Ectodermal cell (in vitro differentiated cells): ENCODE data around the gene AKIRIN2.

Experiments
- H3K27ac ChIP-seq: 2 replicates; pipeline ENCODE4 v1.7.0; 2013; ENCODE audit warnings: mild to moderate bottlenecking, low read depth, low read length; ENCODE audit not compliant: insufficient read depth, poor library complexity, severe bottlenecking
- H3K27me3 ChIP-seq: 2 replicates; pipeline ENCODE4 v1.7.0; 2013; ENCODE audit warnings: mild to moderate bottlenecking, low read length; ENCODE audit not compliant: insufficient read depth, control insufficient read depth, poor library complexity, severe bottlenecking
- H3K36me3 ChIP-seq: one replicate; pipeline ENCODE4 v1.7.0; 2013; ENCODE audit warnings: low read length; ENCODE audit not compliant: control insufficient read depth, insufficient read depth
- H3K4me1 ChIP-seq: one replicate; pipeline ENCODE4 v1.7.0; 2013; ENCODE audit warnings: low read length; ENCODE audit not compliant: control insufficient read depth, insufficient read depth
- H3K4me3 ChIP-seq: 2 replicates; pipeline ENCODE4 v1.7.0; 2013; ENCODE audit warnings: low read depth, low read length, control low read depth; ENCODE audit not compliant: insufficient read depth
- H3K9me3 ChIP-seq: 2 replicates; pipeline ENCODE4 v1.7.0; 2013; ENCODE audit warnings: mild to moderate bottlenecking, low read length, moderate library complexity; ENCODE audit not compliant: control insufficient read depth
- WGBS, 2 experiments: methylation state at CpG; one replicate each; pipeline ENCODE4 v1.1.7; 2013; ENCODE audit warnings: missing lambda C conversion rate in 2 of 2; 5-methylcytosine and 5-hydroxymethylcytosine counted together

The AKIRIN2 gene

DNA sequence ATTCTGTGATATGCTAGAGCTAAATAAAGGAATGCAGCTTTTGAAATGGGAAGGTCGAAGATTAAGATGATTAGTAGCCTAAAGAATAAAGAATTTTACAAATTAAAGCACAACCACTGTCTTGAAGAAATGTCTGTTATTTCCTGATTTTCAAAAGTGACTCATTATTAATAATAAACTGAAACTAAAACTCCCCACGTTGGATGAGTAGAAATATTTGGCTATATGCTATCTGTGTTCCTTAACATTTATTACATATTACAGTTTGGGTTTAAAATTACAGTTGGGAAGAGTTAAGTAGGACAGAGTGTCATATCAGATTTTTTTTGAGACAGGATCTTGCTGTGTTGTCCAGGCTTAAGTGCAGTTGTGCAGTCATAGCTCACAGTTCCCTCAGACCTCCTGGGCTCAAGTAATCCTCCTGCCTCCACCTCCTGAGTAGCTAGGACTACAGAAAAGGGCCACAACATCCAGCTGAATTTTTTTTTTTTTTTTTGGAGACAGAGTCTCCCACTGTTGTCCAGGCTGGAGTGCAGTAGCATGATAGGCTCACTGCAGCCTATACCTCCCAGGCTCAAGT, 47.1 kb downstream of the AKIRIN2 start:
- 100% methylated on average over 1 of the region's 2 CpGs; no CpG with 5 or more reads in 1 of the 2 experiments for WGBS, 2 experiments
- H3K4me3 ChIP-seq = no peak overlapping the region
- no peaks in the 10 kb centered on the region for H3K9me3 ChIP-seq
- H3K27me3 ChIP-seq = no peaks in the 10 kb centered on the region
- no peaks in the 10 kb centered on the region for H3K4me1 ChIP-seq
- H3K36me3 ChIP-seq = peaks cover 15% of the 10 kb centered on the region
- H3K27ac ChIP-seq = no peak overlapping the region

DNA sequence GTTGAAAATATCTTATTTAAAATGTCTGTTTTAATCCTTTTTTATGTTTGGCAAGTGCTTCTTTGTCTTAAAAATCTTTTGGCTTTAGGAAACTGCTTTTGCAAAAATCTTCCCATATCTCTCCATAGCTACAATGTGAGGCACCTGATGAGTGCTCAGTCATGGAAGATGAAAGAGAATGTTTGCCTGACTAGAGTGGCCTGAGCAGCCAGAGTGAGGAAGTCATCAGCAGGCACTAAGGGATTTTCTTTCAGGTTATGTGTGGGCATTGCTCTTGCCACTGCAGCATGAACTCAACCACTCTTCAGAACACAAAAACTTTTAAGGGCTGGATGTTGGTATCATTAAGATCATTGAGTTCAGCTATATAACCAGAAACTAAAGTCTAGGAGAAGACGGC, 47.9 kb downstream of the AKIRIN2 start:
- Histone ChIP-seq H3K4me1 (no peaks in the 10 kb centered on the region), H3K9me3 (no peaks in the 10 kb centered on the region), H3K27ac (no peak overlapping the region), H3K27me3 (no peaks in the 10 kb centered on the region), H3K36me3 (peaks cover 15% of the 10 kb centered on the region), H3K4me3 (no peak overlapping the region)
- 95 to 96% methylated on average over 1 of the region's 1 CpG for WGBS, 2 experiments

DNA sequence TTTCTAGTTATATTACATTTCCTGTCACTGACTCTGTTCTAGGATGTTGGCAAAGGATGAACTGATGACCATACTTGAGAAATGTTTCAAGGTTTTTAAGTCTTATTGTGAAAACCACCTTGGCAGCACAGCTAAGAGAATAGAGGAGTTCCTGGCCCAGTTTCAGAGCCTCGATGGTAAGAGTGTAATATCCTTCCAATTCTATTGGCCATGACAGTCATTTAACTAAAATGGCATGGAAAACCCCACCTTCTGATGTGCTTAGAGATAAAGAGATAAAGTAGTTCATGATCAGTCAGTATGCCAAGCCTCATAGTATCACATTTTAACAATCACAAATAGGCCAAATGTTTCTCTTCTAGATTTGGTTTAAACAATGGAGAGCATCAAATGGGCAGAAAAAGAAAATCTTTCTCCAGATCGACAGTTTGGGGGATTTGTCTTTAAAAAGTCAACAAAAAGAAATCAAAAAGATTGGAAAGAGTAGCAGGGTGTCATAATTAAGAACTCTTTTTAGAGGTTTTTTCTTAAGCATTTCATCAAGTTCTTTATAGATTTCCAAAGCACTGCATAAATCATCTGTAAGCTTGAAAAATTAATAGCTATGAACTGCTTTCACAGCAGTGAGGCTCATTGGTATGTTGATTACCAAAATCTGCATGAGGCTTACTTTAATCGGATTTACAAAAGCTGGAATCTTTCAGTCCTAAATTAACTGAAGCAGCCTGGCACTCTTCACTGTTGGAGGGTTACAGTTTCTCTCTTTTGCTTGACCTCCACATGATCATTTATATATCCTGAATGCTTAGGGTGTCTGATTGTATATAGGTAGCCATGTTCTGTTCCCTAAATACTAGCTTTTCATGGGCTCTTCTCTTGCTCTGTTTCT, 48.7 kb downstream of the AKIRIN2 start:
- 44 to 51% methylated on average over 3 of the region's 3 CpGs for WGBS, 2 experiments
- no peaks in the 10 kb centered on the region for H3K4me1 ChIP-seq
- no peak overlapping the region for H3K4me3 ChIP-seq
- H3K9me3 ChIP-seq = no peaks in the 10 kb centered on the region
- peaks cover 15% of the 10 kb centered on the region for H3K36me3 ChIP-seq
- H3K27me3 ChIP-seq = no peaks in the 10 kb centered on the region
- no peak overlapping the region for H3K27ac ChIP-seq

DNA sequence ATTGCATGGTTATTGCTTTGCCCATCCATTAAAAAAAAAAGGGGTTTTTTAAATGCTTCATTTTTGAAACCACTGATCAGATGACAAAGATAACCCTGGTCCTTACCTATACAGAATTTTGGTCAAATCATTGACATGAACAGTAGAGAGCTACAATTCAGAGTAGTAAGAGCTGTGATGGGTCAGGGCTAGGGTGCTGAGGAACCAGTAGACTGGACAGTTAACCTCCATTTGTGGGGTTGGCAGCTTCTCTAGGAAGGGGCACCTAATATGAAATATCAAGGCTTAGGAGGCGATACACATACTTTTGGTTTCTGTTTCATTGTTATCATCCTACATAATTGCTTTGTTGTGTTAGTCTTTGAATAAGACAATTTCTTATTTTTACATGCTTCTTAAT, 57.0 kb downstream of the AKIRIN2 start:
- Histone ChIP-seq H3K9me3 (no peaks in the 10 kb centered on the region), H3K4me1 (no peaks in the 10 kb centered on the region), H3K36me3 (no peaks in the 10 kb centered on the region), H3K27me3 (no peaks in the 10 kb centered on the region), H3K27ac (no peak overlapping the region), H3K4me3 (no peak overlapping the region)
- 80% methylated on average over 1 of the region's 1 CpG; no CpG with 5 or more reads in 1 of the 2 experiments for WGBS, 2 experiments

DNA sequence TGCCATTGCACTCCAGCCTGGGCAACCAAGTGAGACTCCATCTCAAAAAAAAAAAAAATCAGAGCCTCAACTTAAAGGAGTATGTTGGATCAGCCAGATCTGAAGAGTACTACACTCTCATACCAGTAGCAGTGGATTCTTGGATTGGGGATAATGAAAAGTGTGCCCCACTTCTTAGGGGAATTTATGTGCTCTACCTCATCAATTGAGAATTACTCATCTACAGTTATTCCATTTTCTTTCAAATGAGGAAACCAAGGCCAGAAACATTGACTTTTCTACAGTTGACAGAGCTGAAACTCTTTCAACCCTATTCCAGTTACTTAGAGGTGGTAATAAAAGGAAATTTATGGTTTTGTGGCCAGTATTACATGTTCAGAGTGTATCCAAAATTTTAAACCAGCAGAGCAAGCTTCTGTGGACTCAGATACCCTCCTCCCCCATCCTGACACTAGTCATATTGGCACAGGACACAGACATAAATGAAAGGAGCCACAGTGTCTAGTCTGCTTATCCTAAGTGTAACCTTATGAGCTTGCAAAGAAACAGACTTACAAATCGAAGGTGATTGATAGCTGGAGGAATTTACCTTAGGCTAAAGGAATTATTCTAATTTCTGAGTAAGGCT, 60.9 kb downstream of the AKIRIN2 start:
- 95 to 100% methylated on average over 1 of the region's 1 CpG for whole genome bisulfite sequencing, 2 experiments
- H3K27me3 ChIP-seq = no peaks in the 10 kb centered on the region
- H3K27ac ChIP-seq = no peak overlapping the region
- H3K9me3 ChIP-seq = no peaks in the 10 kb centered on the region
- no peaks in the 10 kb centered on the region for H3K4me1 ChIP-seq
- no peaks in the 10 kb centered on the region for H3K36me3 ChIP-seq
- H3K4me3 ChIP-seq = no peak overlapping the region

DNA sequence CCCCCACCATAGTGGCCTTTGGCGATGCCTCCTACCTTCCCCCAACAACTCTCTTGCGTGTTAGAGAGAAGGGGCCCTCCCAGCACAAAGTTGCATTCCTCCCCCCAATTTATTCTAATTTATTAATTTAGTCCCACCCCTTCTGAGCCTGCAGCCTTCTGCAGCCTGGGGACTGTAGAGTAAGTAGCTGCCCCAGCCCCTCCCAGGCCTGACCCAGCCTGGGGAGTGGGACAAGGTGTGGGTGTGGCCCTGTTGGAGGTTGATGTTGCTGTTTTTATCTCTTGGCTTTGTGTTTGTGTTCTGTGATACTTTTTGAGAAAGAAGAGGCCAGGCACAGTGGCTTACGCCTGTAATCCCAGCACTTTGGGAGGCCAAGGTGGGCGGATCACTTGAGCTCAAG, 62.7 kb downstream of the AKIRIN2 start:
- Histone ChIP-seq H3K4me3 (no peak overlapping the region), H3K4me1 (no peaks in the 10 kb centered on the region), H3K36me3 (no peaks in the 10 kb centered on the region), H3K27me3 (no peaks in the 10 kb centered on the region), H3K27ac (no peak overlapping the region), H3K9me3 (no peaks in the 10 kb centered on the region)
- WGBS, 2 experiments = 84 to 93% methylated on average over 4 of the region's 4 CpGs

DNA sequence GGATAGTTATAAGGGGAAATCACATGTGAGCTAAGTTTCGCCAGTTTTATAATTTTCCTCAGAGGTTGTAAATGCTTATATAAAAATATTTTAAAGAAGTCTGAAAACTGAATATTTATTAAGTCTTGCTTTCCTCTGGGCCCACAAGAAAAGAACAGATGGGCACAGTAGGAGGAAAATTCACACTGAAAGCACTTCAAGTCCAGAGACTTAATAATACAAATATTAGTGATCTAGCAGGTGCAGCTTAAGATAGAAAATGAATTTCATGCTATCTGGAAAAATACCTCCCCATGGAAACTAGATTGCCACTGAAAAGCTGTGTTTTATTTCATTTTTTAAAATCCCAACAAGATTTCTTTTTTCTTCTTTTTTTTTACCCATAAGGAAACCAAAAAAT, 64.9 kb downstream of the AKIRIN2 start:
- no CpG with 5 or more reads among the region's 1 CpG for WGBS, 2 experiments
- H3K4me1 ChIP-seq = no peaks in the 10 kb centered on the region
- no peak overlapping the region for H3K4me3 ChIP-seq
- H3K27me3 ChIP-seq = no peaks in the 10 kb centered on the region
- no peak overlapping the region for H3K27ac ChIP-seq
- no peaks in the 10 kb centered on the region for H3K9me3 ChIP-seq
- H3K36me3 ChIP-seq = no peaks in the 10 kb centered on the region

DNA sequence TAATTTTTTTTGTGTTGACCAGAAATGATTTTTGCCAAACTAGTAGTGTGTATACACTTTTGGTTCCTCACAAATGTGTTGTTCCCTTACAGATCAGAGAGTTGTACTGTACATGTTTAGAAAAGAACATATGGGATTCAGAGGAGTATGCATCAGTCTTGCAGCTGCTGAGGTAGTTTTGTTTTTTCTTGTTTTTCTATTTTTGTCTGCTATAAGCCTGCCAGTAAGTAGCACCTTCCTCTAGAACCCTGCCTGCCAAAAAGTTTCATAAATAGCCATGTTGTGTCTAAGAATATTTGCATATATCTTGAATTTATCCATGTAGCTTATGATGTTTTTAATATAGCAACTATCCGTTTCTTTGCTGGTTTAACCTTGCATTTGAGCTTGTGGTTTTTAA, 65.7 kb downstream of the AKIRIN2 start:
- no peaks in the 10 kb centered on the region for H3K27me3 ChIP-seq
- no peaks in the 10 kb centered on the region for H3K9me3 ChIP-seq
- no peaks in the 10 kb centered on the region for H3K4me1 ChIP-seq
- no peaks in the 10 kb centered on the region for H3K36me3 ChIP-seq
- 93 to 100% methylated on average over 1 of the region's 1 CpG for WGBS, 2 experiments
- H3K27ac ChIP-seq = no peak overlapping the region
- no peak overlapping the region for H3K4me3 ChIP-seq

DNA sequence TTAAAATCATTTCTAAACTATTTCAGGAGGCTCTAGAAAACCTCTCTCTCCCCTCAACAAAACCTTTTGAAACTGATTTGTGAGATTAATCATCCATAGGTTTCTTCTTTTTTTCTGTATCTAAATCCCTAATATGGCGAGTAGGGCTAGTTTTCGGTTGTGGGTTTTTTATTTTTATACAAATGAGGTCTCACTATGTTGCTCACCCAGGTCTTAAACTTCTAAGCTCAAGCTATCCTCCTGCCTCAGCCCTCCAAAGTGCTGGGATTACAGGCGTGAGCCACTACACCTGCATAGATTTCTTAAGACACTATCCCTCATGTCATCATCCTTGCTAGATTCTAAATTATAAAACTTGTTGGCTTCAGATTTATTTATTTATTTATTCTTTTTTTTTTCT, 68.2 kb downstream of the AKIRIN2 start:
- no peak overlapping the region for H3K4me3 ChIP-seq
- H3K27me3 ChIP-seq = no peaks in the 10 kb centered on the region
- H3K9me3 ChIP-seq = no peaks in the 10 kb centered on the region
- no peaks in the 10 kb centered on the region for H3K36me3 ChIP-seq
- no peak overlapping the region for H3K27ac ChIP-seq
- H3K4me1 ChIP-seq = no peaks in the 10 kb centered on the region
- 30 to 41% methylated on average over 1 of the region's 3 CpGs for WGBS, 2 experiments

DNA sequence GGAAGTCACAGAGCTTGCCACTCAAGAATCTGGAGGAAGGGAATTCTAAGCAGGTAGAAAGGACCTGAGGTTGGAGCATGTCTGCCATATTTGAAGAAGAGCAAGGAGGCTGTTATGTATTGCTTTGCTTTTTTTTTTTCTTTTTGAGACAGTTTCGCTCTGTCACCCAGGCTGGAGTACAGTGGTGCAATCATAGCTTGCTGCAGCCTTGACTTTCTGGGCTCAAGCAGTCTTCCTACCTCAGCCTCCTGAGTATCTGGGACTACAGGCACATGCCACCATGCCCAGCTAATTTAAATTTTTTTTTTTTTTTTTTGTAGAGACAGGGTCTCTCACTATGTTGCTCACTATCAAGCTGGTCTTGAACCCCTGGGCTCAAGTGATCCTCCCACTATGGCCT, 71.3 kb downstream of the AKIRIN2 start:
- Histone ChIP-seq H3K9me3 (no peaks in the 10 kb centered on the region), H3K4me1 (no peaks in the 10 kb centered on the region), H3K27ac (no peak overlapping the region), H3K36me3 (no peaks in the 10 kb centered on the region), H3K4me3 (no peak overlapping the region), H3K27me3 (no peaks in the 10 kb centered on the region)
- 91 to 93% methylated on average over 1 of the region's 1 CpG for WGBS, 2 experiments
